Left lung (tissue), 10 donors: Measurements from ENCODE around the gene ATG4B. TPM values are rescaled to one million over a fixed set of nuclear protein-coding genes. Genes with fewer than 3 reads are reported as not detected.

Source experiments
- ATAC-seq: fragments of 200-7000 bp; cut with Tn5 transposase; one replicate; pipeline ENCODE4 v1.9.1; 2020; ENCODE audit warnings: moderate library complexity
- DNase-seq, 4 donors: peaks; one replicate each; pipeline ENCODE4 v3.0.0-alpha.2; 2013 to 2020
- H3K27ac ChIP-seq, 2 donors: fragments of 200-600 bp; sonication (generic) in 1 of 2; one replicate each; pipeline versions ENCODE4 v1.5.0 to v1.8.0; 2020 to 2021
- H3K27me3 ChIP-seq, 2 donors: fragments of 200-600 bp; sonication (generic) in 1 of 2; one replicate each; pipeline versions ENCODE4 v1.5.0 to v1.8.0; 2020 to 2021
- H3K36me3 ChIP-seq, 2 donors: fragments of 200-600 bp; sonication (generic) in 1 of 2; one replicate each; pipeline versions ENCODE4 v1.5.0 to v1.8.0; 2020 to 2021
- H3K4me1 ChIP-seq, 2 donors: fragments of 200-600 bp; one replicate each; pipeline ENCODE4 v1.8.0; 2021
- H3K4me3 ChIP-seq, 2 donors: fragments of 200-600 bp; sonication (generic) in 1 of 2; one replicate each; pipeline versions ENCODE4 v1.5.0 to v1.8.0; 2020 to 2021; ENCODE audit warnings: mild to moderate bottlenecking in 1 of 2
- H3K9me3 ChIP-seq, 2 donors: fragments of 200-600 bp; sonication (generic) in 1 of 2; one replicate each; pipeline versions ENCODE4 v1.5.0 to v1.8.0; 2020 to 2021
- intact Hi-C, 2 donors: fragments of 100-400 bp; cut with DNase I; formaldehyde crosslinking; loops; one replicate each; pipeline versions ENCODE4 v1.11.2 to v1.14.2; 2022
- polyA plus RNA-seq, 6 donors: library from polyadenylated mRNA; unstranded; fragments of 120-200 nt; gene quantifications; one replicate each; pipeline ENCODE4 v1.2.1, GENCODE V29; 2013; ENCODE audit not compliant: insufficient read length in 6 of 6
- total RNA-seq, 2 donors: library from RNA; stranded (reverse); fragmentation: NEBNext Ultra II Directional; extraction: Animal tissue kit (Norgen Biotek cat#: 25700); gene quantifications; one replicate each; pipeline ENCODE4 v1.2.1, GENCODE V29; 2021
- TF ChIP-seq, protein P1 (sequence below), 2 donors: fragments of 200-600 bp; sonication (generic) in 1 of 2; IDR thresholded peaks; one replicate each; pipeline versions ENCODE4 v1.5.0 to v1.8.0; 2021; ENCODE audit warnings: antibody characterized with exemption in 2 of 2
- donor health status: DM: no; HTN: yes; CAD: no.
- donor health status: DM: no; HTN: no; CAD: no.

Gene ATG4B
- total and polyA plus RNA-seq, 8 donors, result 60.5 to 98.3 (median 79.3) TPM

DNA sequence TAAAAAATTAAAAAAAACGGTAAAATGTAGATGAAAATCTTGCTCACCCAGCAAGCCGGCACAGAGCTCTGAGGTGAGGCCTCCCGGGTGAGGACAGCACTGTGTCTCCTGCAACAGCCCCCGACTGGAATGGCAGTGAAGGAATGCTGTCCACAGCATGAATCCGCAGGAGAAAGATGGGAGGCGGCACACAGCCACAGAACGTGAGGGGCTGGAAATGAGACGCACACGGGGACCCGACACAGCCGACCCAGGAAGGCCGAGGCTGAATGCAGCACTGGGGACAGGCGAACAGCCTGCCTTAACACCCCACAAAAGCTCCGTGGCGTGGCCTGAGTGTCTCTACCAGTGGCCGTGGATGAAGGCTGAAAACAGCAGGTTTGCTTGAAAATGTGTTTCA, 44.2 kb upstream of the ATG4B start:
- Histone ChIP-seq H3K27ac (no peak overlapping the region), H3K27me3 (no peaks in the 10 kb centered on the region), H3K36me3 (peaks cover 0 to 76% of the 10 kb centered on the region in 2 donors), H3K4me3 (no peak overlapping the region), H3K9me3 (peaks cover 0 to 7% of the 10 kb centered on the region in 2 donors), H3K4me1 (no peaks in the 10 kb centered on the region)
- intact Hi-C loops, result no loop called here
- no peak for DNase-seq
- TF ChIP-seq, protein P1, sequence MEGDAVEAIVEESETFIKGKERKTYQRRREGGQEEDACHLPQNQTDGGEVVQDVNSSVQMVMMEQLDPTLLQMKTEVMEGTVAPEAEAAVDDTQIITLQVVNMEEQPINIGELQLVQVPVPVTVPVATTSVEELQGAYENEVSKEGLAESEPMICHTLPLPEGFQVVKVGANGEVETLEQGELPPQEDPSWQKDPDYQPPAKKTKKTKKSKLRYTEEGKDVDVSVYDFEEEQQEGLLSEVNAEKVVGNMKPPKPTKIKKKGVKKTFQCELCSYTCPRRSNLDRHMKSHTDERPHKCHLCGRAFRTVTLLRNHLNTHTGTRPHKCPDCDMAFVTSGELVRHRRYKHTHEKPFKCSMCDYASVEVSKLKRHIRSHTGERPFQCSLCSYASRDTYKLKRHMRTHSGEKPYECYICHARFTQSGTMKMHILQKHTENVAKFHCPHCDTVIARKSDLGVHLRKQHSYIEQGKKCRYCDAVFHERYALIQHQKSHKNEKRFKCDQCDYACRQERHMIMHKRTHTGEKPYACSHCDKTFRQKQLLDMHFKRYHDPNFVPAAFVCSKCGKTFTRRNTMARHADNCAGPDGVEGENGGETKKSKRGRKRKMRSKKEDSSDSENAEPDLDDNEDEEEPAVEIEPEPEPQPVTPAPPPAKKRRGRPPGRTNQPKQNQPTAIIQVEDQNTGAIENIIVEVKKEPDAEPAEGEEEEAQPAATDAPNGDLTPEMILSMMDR (IDR thresholded peaks at IDR 0.05), result no peak
- ATAC-seq, result no peak

DNA sequence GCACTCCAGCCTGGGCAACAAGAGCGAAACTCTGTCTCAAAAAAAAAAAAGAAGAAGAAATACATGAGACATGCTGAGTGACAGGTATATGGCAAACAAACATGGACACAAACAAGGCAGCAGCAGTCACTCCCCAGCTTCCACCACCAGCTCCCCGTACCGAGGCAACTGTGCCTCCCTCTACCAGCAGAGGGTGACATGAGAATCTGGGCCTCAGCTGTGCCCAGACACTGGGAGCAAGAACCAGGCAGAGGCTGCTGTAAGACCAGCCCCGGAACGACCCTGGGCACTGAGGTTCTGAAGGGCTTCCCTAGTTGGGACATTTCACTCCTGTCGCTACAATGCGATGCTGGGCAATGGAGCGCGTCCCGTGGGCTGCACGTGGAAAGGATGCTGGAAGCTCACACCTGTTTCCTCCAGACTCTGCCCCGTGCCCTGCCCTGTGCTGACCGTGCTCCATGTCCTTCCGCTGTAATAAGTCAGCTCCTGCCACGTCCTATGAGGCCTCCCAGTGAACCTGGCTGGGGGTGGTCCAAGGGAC, 41.8 kb upstream of the ATG4B start:
- no peak for ATAC-seq
- intact Hi-C loops, result no loop called here

GRCh38 chr2:241597561-241597960, 39.9 kb upstream of the ATG4B start:
- intact Hi-C loops, result no loop called here
- Histone ChIP-seq H3K9me3 (no peaks in the 10 kb centered on the region), H3K4me1 (no peaks in the 10 kb centered on the region), H3K27me3 (no peaks in the 10 kb centered on the region), H3K4me3 (no peak overlapping the region), H3K36me3 (peaks cover 0 to 100% of the 10 kb centered on the region in 2 donors), H3K27ac (no peak overlapping the region)
- TF ChIP-seq, protein P1 (IDR thresholded peaks at IDR 0.05), result no peak
- ATAC-seq (no peak), DNase-seq (no peak)

More for the DNA sequence above, 41.8 kb upstream of the ATG4B start:
- DNase-seq, result no peak
- TF ChIP-seq, protein P1 (IDR thresholded peaks at IDR 0.05), result peak in 1 of 2 donors; percentile 18
- H3K36me3 ChIP-seq, result peaks cover 0 to 89% of the 10 kb centered on the region in 2 donors
- no peak overlapping the region for H3K4me3 ChIP-seq
- no peaks in the 10 kb centered on the region for H3K27me3 ChIP-seq
- no peak overlapping the region for H3K27ac ChIP-seq
- H3K9me3 ChIP-seq, result no peaks in the 10 kb centered on the region
- no peaks in the 10 kb centered on the region for H3K4me1 ChIP-seq

DNA sequence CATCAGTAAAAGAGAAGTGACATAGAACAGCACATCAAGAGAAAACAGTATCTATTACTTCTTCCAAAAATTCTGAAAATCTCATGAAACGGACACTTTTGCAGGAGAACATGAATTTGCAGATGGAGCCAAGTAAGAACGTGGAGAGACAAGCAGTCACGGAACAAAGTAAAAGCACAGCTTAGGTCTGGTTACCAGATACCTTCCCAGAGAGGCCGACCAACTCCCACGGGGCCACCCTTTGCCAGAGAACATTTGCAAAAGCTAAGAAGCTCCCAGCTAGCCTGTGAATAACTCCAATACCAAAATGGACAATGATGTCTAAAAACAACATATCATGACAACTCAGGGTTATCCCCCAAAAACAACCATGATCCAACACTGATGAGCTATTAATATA, 39.4 kb upstream of the ATG4B start:
- no peaks in the 10 kb centered on the region for H3K4me1 ChIP-seq
- no peak overlapping the region for H3K4me3 ChIP-seq
- ATAC-seq, result no peak
- DNase-seq, result no peak
- H3K27ac ChIP-seq, result no peak overlapping the region
- TF ChIP-seq, protein P1 (IDR thresholded peaks at IDR 0.05), result no peak
- H3K9me3 ChIP-seq, result no peaks in the 10 kb centered on the region
- peaks cover 0 to 100% of the 10 kb centered on the region in 2 donors for H3K36me3 ChIP-seq
- intact Hi-C loops, result no loop called here
- no peaks in the 10 kb centered on the region for H3K27me3 ChIP-seq

DNA sequence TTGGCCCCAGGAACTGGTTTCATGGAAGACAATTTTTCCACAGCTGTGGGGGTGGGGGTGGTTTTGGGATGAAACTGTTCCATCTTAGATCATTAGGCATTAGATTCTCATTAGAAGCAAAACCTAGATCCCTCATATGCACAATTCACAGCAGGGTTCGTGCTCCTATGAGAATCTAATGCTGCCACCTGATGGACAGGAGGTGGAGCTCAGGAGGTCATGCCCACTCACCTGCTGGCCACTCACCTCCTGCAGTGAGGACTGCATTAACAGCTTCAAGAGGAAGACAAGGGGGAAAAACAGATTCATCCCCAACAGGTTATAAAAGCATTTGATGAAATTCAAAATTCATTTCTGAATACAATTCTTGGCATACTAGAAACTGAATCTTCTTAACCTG, 39.0 kb upstream of the ATG4B start:
- H3K36me3 ChIP-seq, result peaks cover 0 to 97% of the 10 kb centered on the region in 2 donors
- intact Hi-C loops, result no loop called here
- peak; percentile 86 for ATAC-seq

More for the DNA sequence above, 39.0 kb upstream of the ATG4B start:
- no peaks in the 10 kb centered on the region for H3K27me3 ChIP-seq
- H3K4me3 ChIP-seq, result no peak overlapping the region
- no peaks in the 10 kb centered on the region for H3K9me3 ChIP-seq
- no peak for DNase-seq
- H3K27ac ChIP-seq, result no peak overlapping the region
- H3K4me1 ChIP-seq, result no peaks in the 10 kb centered on the region
- TF ChIP-seq, protein P1 (IDR thresholded peaks at IDR 0.05), result no peak
